ENCODE measurements around the gene MEIS2.

DNA sequence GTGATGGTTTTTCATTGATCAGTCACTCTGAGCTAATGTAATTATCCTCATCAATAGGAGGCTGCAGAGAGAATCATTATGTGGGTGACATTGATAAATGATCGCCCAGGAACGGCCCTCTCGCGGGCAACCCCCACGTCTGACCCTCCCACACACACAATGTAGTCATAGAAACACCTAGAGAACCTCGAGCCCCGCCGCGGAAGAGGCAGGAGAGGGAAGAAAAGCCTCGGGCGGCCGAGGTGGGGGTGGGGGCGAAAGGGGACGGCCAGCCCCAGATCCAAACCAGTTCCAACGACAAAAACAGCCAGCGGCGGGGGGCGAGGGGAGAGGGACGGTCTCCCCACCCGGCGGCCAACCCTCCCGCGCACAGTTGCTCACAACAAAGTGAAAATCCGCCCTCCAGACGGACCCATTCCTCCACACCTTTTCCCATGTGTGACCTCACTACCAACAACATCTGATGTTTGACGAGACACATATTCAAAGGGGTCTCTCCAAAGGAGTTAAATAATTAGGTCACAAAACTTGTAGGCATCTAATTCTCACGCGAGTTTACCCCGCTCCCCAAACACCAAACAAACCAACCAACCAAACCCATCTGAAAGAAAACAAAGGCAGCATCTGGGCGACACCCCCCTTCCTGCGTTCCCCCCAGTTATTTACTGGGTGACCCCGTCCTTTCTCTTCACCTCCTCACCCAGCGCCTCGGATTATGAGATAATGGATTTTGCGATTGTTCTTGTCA, 213.0 kb downstream of the MEIS2 start:
- TF ChIP-seq, protein P1, sequence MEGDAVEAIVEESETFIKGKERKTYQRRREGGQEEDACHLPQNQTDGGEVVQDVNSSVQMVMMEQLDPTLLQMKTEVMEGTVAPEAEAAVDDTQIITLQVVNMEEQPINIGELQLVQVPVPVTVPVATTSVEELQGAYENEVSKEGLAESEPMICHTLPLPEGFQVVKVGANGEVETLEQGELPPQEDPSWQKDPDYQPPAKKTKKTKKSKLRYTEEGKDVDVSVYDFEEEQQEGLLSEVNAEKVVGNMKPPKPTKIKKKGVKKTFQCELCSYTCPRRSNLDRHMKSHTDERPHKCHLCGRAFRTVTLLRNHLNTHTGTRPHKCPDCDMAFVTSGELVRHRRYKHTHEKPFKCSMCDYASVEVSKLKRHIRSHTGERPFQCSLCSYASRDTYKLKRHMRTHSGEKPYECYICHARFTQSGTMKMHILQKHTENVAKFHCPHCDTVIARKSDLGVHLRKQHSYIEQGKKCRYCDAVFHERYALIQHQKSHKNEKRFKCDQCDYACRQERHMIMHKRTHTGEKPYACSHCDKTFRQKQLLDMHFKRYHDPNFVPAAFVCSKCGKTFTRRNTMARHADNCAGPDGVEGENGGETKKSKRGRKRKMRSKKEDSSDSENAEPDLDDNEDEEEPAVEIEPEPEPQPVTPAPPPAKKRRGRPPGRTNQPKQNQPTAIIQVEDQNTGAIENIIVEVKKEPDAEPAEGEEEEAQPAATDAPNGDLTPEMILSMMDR (IDR thresholded peaks at IDR 0.05): no peak
- no peak for TF ChIP-seq POLR2A (IDR thresholded peaks at IDR 0.05)

All from Peyer's patch (tissue), 4 donors.